Small intestine (tissue), 7 donors: ENCODE measurements around the gene LGALS14. TPM values are rescaled to one million over a fixed set of nuclear protein-coding genes. Genes with fewer than 3 reads are reported as not detected.

ENCODE experiments used
- DNase-seq, 2 donors: peaks; one replicate each; pipeline versions ENCODE4 v3.0.0 to v3.0.0-alpha.2; 2013
- FAIRE-seq: peaks from 2 replicates; lab custom pipeline; 2012; peaks lifted over from hg19 to GRCh38; lab: Jason Lieb, UNC
- H3K27ac ChIP-seq, 3 donors: one replicate each; pipeline ENCODE4 v1.5.1; 2013; ENCODE audit warnings: low read length in 2 of 3, mild to moderate bottlenecking in 2 of 3, control low read depth in 1 of 3, inconsistent platforms in 1 of 3, low read depth in 1 of 3, moderate library complexity in 1 of 3
- H3K27me3 ChIP-seq, 3 donors: one replicate each; pipeline ENCODE4 v1.6.1; 2013; ENCODE audit warnings: low read length in 3 of 3, inconsistent platforms in 1 of 3; ENCODE audit not compliant: control insufficient read depth in 3 of 3, insufficient read depth in 3 of 3
- H3K36me3 ChIP-seq, 3 donors: one replicate each; pipeline ENCODE4 v1.6.1; 2013; ENCODE audit warnings: low read length in 3 of 3, inconsistent platforms in 1 of 3, low read depth in 1 of 3, mild to moderate bottlenecking in 1 of 3, moderate library complexity in 1 of 3; ENCODE audit not compliant: control insufficient read depth in 3 of 3, insufficient read depth in 2 of 3
- H3K4me1 ChIP-seq, 3 donors: one replicate each; pipeline ENCODE4 v1.6.1; 2013; ENCODE audit warnings: low read length in 2 of 3, inconsistent platforms in 1 of 3, low read depth in 1 of 3, mild to moderate bottlenecking in 1 of 3, moderate library complexity in 1 of 3; ENCODE audit not compliant: control insufficient read depth in 3 of 3, insufficient read depth in 2 of 3
- H3K4me3 ChIP-seq, 3 donors: one replicate each; pipeline ENCODE4 v1.5.1; 2013; ENCODE audit warnings: low read length in 3 of 3, control low read depth in 1 of 3, inconsistent platforms in 1 of 3, low read depth in 1 of 3, mild to moderate bottlenecking in 1 of 3, moderate library complexity in 1 of 3
- H3K9me3 ChIP-seq, 2 donors: one replicate each; pipeline ENCODE4 v1.6.1; 2013; ENCODE audit warnings: low read depth in 1 of 2, low read length in 1 of 2; ENCODE audit not compliant: control insufficient read depth in 2 of 2, insufficient read depth in 1 of 2
- WGBS, 3 donors: extraction: QIAGEN DNeasy Blood & Tissue Kit; methylation state at CpG; one replicate each; pipeline ENCODE4 v1.1.7; 2013; 5-methylcytosine and 5-hydroxymethylcytosine counted together
- polyA plus RNA-seq, 4 donors: library from polyadenylated mRNA; stranded (reverse) in 3 of 4; unstranded in 1 of 4; fragments of 200-250 nt in 3 of 4; fragments of 120-200 nt in 1 of 4; gene quantifications; one replicate each; pipeline versions ENCODE4 v1.2.1 to v1.2.3, GENCODE V29; 2013
- donor health status: healthy with polysubstance abuse.
- donor health status: control.
- donor health status: control.
- donor health status: Bipolar disorder and iron deficiency.
- donor health status: healthy.

Gene LGALS14
- polyA plus RNA-seq, 4 donors: 5.1 TPM; not detected in 3

- DNase-seq: no peak
- no peak overlapping the region for H3K4me3 ChIP-seq
- no peaks in the 10 kb centered on the region for H3K36me3 ChIP-seq
- H3K27me3 ChIP-seq: no peaks in the 10 kb centered on the region
- H3K4me1 ChIP-seq: no peaks in the 10 kb centered on the region
- H3K9me3 ChIP-seq: no peaks in the 10 kb centered on the region
- WGBS, 3 donors: 80 to 87% (median 87%) methylated on average over 6 of the region's 6 CpGs
- no peak overlapping the region for H3K27ac ChIP-seq
- FAIRE-seq: no peak
These were observed 23.8 kb downstream of the LGALS14 start for GRCh38 chr19:39728040-39728439.

DNA sequence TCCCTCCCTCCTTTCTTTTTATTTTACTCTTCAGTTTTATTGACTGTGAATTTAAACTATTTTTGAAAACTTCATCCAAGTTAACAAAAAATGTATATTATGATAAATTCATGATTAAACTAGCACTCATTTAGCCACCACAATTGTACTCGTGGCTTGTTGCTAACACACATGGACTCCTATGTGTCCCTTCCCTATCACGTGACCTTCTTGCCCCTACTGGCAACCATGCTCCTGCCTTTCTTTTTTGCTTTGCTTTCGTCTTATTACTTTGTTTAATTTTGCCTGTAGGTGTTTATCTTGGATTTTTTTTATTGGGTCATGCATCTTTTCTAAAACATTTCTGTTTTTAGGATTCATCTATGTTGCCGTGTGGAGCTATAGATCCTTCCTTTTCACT lies 25.3 kb downstream of the LGALS14 start:
- Histone ChIP-seq H3K4me3 (no peak overlapping the region), H3K27me3 (no peaks in the 10 kb centered on the region), H3K4me1 (no peaks in the 10 kb centered on the region), H3K27ac (no peak overlapping the region), H3K36me3 (no peaks in the 10 kb centered on the region), H3K9me3 (no peaks in the 10 kb centered on the region)
- no peak for DNase-seq
- WGBS, 3 donors: 27 to 55% (median 51%) methylated on average over 4 of the region's 4 CpGs
- no peak for FAIRE-seq

- Histone ChIP-seq H3K27me3 (no peaks in the 10 kb centered on the region), H3K9me3 (no peaks in the 10 kb centered on the region), H3K36me3 (no peaks in the 10 kb centered on the region), H3K27ac (no peak overlapping the region), H3K4me1 (no peaks in the 10 kb centered on the region), H3K4me3 (no peak overlapping the region)
- WGBS, 3 donors: 92 to 97% (median 93%) methylated on average over 1 of the region's 1 CpG
- FAIRE-seq (no peak), DNase-seq (no peak)
These were observed 27.4 kb downstream of the LGALS14 start for GRCh38 chr19:39731685-39732084.

DNA sequence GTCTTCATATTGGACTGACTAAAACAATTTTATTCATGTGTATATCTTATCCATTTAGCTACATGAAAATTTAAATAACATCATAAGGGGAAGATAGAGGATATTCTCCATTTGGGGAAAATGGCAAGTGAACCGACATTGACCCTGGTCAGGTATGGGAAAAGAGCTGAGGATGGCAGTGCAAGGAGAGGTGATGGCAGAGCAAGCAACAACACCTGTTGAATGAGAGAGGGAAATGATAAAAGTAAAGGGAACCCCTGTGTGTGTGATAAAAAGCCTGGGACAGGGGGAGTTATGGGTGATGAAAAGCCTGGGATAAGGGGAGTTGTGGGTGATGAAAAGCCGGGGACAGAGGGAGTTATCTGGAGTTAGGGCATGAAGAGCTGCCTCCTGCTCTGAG lies 29.6 kb downstream of the LGALS14 start:
- 83 to 89% (median 87%) methylated on average over 2 of the region's 2 CpGs for WGBS, 3 donors
- peaks cover 0 to 2% (median 0%) of the 10 kb centered on the region in 3 donors for H3K27me3 ChIP-seq
- no peak for FAIRE-seq
- H3K4me3 ChIP-seq: no peak overlapping the region
- H3K36me3 ChIP-seq: no peaks in the 10 kb centered on the region
- DNase-seq: no peak
- H3K9me3 ChIP-seq: no peaks in the 10 kb centered on the region
- no peaks in the 10 kb centered on the region for H3K4me1 ChIP-seq
- H3K27ac ChIP-seq: no peak overlapping the region

GRCh38 chr19:39735688-39736087 lies 31.4 kb downstream of the LGALS14 start:
- no peak overlapping the region for H3K27ac ChIP-seq
- no peak for FAIRE-seq
- no peak for DNase-seq
- no peaks in the 10 kb centered on the region for H3K9me3 ChIP-seq
- peaks cover 0 to 2% (median 0%) of the 10 kb centered on the region in 3 donors for H3K27me3 ChIP-seq
- WGBS, 3 donors: 31 to 57% (median 43%) methylated on average over 3 of the region's 3 CpGs
- no peak overlapping the region for H3K4me3 ChIP-seq
- H3K36me3 ChIP-seq: no peaks in the 10 kb centered on the region
- H3K4me1 ChIP-seq: no peaks in the 10 kb centered on the region

DNA sequence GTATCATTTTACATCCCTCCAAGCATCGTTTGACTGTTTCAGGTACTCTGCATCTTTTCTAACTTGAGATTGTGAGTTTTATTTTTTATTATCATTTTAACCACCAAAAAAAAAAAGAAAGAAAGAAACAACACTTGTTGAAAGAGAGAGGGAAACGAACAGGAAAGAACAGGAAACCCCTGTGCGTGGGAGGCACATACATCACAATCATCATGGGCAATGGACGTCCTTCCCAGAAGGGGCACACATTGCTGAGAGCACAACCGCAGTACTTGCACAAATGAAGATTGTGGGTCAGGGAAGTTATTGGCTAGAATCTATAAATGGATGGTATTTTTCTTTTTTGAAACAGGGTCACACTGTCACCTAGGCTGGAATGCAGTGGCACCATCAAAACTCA lies 31.8 kb downstream of the LGALS14 start:
- 51 to 71% (median 60%) methylated on average over 5 of the region's 5 CpGs for WGBS, 3 donors
- peaks cover 0 to 2% (median 0%) of the 10 kb centered on the region in 3 donors for H3K27me3 ChIP-seq
- H3K9me3 ChIP-seq: no peaks in the 10 kb centered on the region
- no peak for DNase-seq
- no peak for FAIRE-seq
- H3K4me1 ChIP-seq: no peaks in the 10 kb centered on the region
- H3K36me3 ChIP-seq: no peaks in the 10 kb centered on the region
- no peak overlapping the region for H3K4me3 ChIP-seq
- H3K27ac ChIP-seq: no peak overlapping the region

- 52 to 68% (median 67%) methylated on average over 3 of the region's 3 CpGs for WGBS, 3 donors
- H3K4me1 ChIP-seq: no peaks in the 10 kb centered on the region
- H3K36me3 ChIP-seq: no peaks in the 10 kb centered on the region
- DNase-seq (no peak), FAIRE-seq (no peak)
- H3K9me3 ChIP-seq: no peaks in the 10 kb centered on the region
- H3K4me3 ChIP-seq: no peak overlapping the region
- peaks cover 0 to 2% (median 0%) of the 10 kb centered on the region in 3 donors for H3K27me3 ChIP-seq
- no peak overlapping the region for H3K27ac ChIP-seq
These were observed 33.1 kb downstream of the LGALS14 start for GRCh38 chr19:39737351-39737750.

GRCh38 chr19:39737891-39738290 lies 33.6 kb downstream of the LGALS14 start, which contains the start of gene CLC:
TSS of gene CLC (minus strand) at chr19:39738029. CDS start at chr19:39737952, 77 bp downstream.
- 30 to 50% (median 36%) methylated on average over 3 of the region's 3 CpGs for WGBS, 3 donors
- DNase-seq (no peak), FAIRE-seq (no peak)
- Histone ChIP-seq H3K4me1 (no peaks in the 10 kb centered on the region), H3K4me3 (no peak within 1 kb of the TSS), H3K27me3 (peaks cover 0 to 2% (median 0%) of the 10 kb centered on the region in 3 donors), H3K27ac (no peak within 1 kb of the TSS), H3K36me3 (no peaks in the 10 kb centered on the region), H3K9me3 (no peaks in the 10 kb centered on the region)

GRCh38 chr19:39738814-39739213 lies 34.5 kb downstream of the LGALS14 start:
- Histone ChIP-seq H3K36me3 (no peaks in the 10 kb centered on the region), H3K9me3 (no peaks in the 10 kb centered on the region), H3K27ac (no peak overlapping the region), H3K4me1 (no peaks in the 10 kb centered on the region), H3K4me3 (no peak overlapping the region), H3K27me3 (peaks cover 0 to 2% (median 0%) of the 10 kb centered on the region in 3 donors)
- DNase-seq: no peak
- FAIRE-seq: no peak
- WGBS, 3 donors: 35 to 39% (median 38%) methylated on average over 3 of the region's 3 CpGs
